T-helper 1 cell treated with Interleukin-12 subunit alpha and Interleukin-12 subunit beta and Interleukin-4 antibody, amounts not matched to agents 30 μg/mL and 1 μg/mL, for 36 hours (primary cell): ENCODE measurements around the gene MTERF2.
A peak's percentile ranks its signal among the peaks of the same experiment; 100 is the strongest.

ENCODE experiments used
- H3K27ac Mint-ChIP-seq: one replicate; pipeline ENCODE4 v1.8.0; 2021; ENCODE audit warnings: mild to moderate bottlenecking, mixed read lengths
- H3K27me3 Mint-ChIP-seq: one replicate; pipeline ENCODE4 v1.8.0; 2021; ENCODE audit warnings: low read depth, mixed read lengths
- H3K36me3 Mint-ChIP-seq: one replicate; pipeline ENCODE4 v1.8.0; 2021; ENCODE audit warnings: low read depth, mixed read lengths
- H3K4me1 Mint-ChIP-seq: one replicate; pipeline ENCODE4 v1.8.0; 2021; ENCODE audit warnings: low read depth, mixed read lengths
- H3K4me3 Mint-ChIP-seq: one replicate; pipeline ENCODE4 v1.8.0; 2021; ENCODE audit warnings: mild to moderate bottlenecking, moderate library complexity, mixed read lengths
- H3K9me3 Mint-ChIP-seq: one replicate; pipeline ENCODE4 v1.8.0; 2021; ENCODE audit warnings: mixed read lengths

The MTERF2 gene

GRCh38 chr12:106953352-106954250, 33.3 kb downstream of the MTERF2 start:
- Mint-ChIP-seq H3K4me3 (peak overlapping the region; percentile 33), H3K27ac (no peak overlapping the region), H3K36me3 (peaks cover 4% of the 10 kb centered on the region), H3K27me3 (peaks cover 8% of the 10 kb centered on the region), H3K9me3 (peaks cover 15% of the 10 kb centered on the region), H3K4me1 (peaks cover 15% of the 10 kb centered on the region)

GRCh38 chr12:106950591-106950990, 36.4 kb downstream of the MTERF2 start:
- Mint-ChIP-seq H3K36me3 (peaks cover 4% of the 10 kb centered on the region), H3K4me1 (peaks cover 2% of the 10 kb centered on the region), H3K9me3 (peaks cover 31% of the 10 kb centered on the region), H3K27ac (no peak overlapping the region), H3K27me3 (peaks cover 11% of the 10 kb centered on the region), H3K4me3 (no peak overlapping the region)

GRCh38 chr12:106947461-106947860, 39.5 kb downstream of the MTERF2 start:
- no peak overlapping the region for H3K27ac Mint-ChIP-seq
- peaks cover 35% of the 10 kb centered on the region for H3K9me3 Mint-ChIP-seq
- peaks cover 13% of the 10 kb centered on the region for H3K27me3 Mint-ChIP-seq
- peaks cover 4% of the 10 kb centered on the region for H3K36me3 Mint-ChIP-seq
- no peaks in the 10 kb centered on the region for H3K4me1 Mint-ChIP-seq
- no peak overlapping the region for H3K4me3 Mint-ChIP-seq

DNA sequence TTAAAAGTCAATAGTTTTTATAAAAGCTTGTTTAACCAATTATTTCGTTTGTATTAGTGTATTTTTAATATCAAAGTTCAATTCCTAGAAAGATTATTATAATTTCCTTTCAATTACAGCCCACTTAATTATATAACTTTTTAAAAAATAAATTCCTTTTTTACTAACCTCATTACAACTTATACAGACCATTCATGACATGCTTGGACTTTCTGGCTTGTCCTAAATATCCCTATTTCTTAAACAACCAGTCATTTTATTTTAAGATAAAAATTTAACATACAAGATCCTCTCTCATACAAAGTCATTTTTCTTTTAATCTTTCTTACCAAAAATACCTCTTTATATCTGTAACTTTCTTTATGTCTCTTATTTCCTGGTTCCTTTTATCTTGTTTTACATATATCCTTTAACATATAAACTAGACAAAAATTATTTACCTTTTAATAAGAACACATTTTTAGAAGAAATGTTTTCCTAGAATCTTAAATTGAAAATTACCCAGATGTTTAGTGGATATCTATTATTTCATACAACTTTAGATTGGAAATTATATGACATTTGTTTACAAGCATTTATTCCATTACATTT, 41.6 kb downstream of the MTERF2 start:
- H3K27me3 Mint-ChIP-seq = peaks cover 14% of the 10 kb centered on the region
- H3K36me3 Mint-ChIP-seq = peaks cover 4% of the 10 kb centered on the region
- no peak overlapping the region for H3K27ac Mint-ChIP-seq
- H3K4me1 Mint-ChIP-seq = no peaks in the 10 kb centered on the region
- no peak overlapping the region for H3K4me3 Mint-ChIP-seq
- H3K9me3 Mint-ChIP-seq = peaks cover 35% of the 10 kb centered on the region

DNA sequence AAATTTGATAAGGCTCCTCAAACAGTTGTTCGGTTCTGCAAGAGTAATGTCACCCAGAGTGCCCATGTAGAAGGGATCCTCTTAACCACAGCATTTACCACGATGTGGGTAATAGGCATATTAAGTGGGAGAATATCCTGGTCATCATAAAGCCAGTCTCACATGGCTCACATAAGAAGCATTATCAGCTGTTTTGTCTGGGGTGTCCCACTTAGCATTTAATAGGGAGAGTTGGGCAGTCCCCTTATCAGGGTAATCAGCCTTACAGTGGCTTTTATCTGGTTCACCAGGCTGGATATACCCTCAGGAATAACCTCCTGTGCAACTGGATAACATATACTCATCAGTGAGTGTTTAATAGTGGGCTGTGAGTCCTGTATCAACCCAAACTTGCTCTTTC, 44.2 kb downstream of the MTERF2 start:
- peaks cover 11% of the 10 kb centered on the region for H3K9me3 Mint-ChIP-seq
- no peaks in the 10 kb centered on the region for H3K36me3 Mint-ChIP-seq
- peaks cover 7% of the 10 kb centered on the region for H3K27me3 Mint-ChIP-seq
- H3K27ac Mint-ChIP-seq = no peak overlapping the region
- no peak overlapping the region for H3K4me3 Mint-ChIP-seq
- H3K4me1 Mint-ChIP-seq = no peaks in the 10 kb centered on the region

- H3K4me3 Mint-ChIP-seq = no peak overlapping the region
- H3K27ac Mint-ChIP-seq = no peak overlapping the region
- H3K36me3 Mint-ChIP-seq = no peaks in the 10 kb centered on the region
- peaks cover 7% of the 10 kb centered on the region for H3K27me3 Mint-ChIP-seq
- no peaks in the 10 kb centered on the region for H3K4me1 Mint-ChIP-seq
- H3K9me3 Mint-ChIP-seq = peaks cover 3% of the 10 kb centered on the region
Observed at GRCh38 chr12:106941481-106942156, 45.3 kb downstream of the MTERF2 start.

GRCh38 chr12:106934277-106934676, 52.7 kb downstream of the MTERF2 start:
- Mint-ChIP-seq H3K4me1 (no peaks in the 10 kb centered on the region), H3K27ac (no peak overlapping the region), H3K9me3 (no peaks in the 10 kb centered on the region), H3K36me3 (no peaks in the 10 kb centered on the region), H3K27me3 (peaks cover 11% of the 10 kb centered on the region), H3K4me3 (no peak overlapping the region)
